Measurements from ENCODE around the gene CYTH4.

- TF ChIP-seq CTCF (IDR thresholded peaks at IDR 0.05), result no peak
- TF ChIP-seq POLR2A (IDR thresholded peaks at IDR 0.05), result no peak
These were observed 36.2 kb downstream of the CYTH4 start for GRCh38 chr22:37318364-37319109.
